ENCODE results near the gene PWWP2B. TPM values are rescaled to one million over a fixed set of nuclear protein-coding genes. Genes with fewer than 3 reads are reported as not detected.
"Not testable (repeated sequence)": the region's sequence is repeated elsewhere in the genome, so short reads cannot be mapped to it uniquely, and the experiment has no call there.

The PWWP2B gene
- total RNA-seq, 1 donor from 2014 or later = 9.4 TPM

DNA sequence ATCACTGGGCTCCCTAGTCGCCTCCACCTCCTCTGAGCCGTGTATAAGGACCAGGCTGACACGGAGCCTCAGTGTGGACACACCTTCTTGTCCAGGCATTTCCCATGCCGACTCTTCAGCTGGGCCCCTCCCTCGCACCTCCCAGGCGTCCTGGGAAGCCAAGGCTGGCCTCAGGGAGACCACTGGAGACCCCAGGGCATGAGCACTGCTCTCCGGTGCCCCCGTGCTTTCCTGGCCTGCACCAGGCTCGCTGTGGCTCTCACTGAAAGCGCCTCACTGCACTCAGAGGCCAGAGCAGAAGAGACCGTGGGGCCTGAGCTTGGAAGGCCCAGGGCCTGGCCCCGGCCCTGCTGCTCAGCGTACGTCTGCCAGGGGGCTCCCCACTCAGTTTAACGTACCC lies 33.6 kb upstream of the PWWP2B start:
- intact Hi-C loops (cut with micrococcal nuclease) = no loop called here

- intact Hi-C loops (cut with micrococcal nuclease) = no loop called here
Measured at GRCh38 chr10:132363921-132364593, 32.9 kb upstream of the PWWP2B start.

DNA sequence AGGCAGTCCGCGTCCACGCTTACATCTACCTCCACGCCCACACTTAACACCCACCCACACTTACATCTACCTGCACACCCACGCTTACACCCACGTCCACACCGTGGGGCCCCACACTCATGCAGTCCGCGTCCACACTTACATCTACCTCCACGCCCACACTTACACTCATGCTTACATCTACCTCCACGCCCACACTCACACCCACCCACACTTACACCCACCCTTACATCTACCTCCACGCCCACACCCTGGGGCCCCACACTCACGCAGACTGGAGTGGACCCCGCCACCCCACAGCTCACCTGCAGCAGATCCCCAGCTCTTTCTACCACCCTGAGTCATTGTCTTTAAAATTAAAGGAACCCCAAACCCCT lies 32.4 kb upstream of the PWWP2B start:
- intact Hi-C loops (cut with micrococcal nuclease) = no loop called here

DNA sequence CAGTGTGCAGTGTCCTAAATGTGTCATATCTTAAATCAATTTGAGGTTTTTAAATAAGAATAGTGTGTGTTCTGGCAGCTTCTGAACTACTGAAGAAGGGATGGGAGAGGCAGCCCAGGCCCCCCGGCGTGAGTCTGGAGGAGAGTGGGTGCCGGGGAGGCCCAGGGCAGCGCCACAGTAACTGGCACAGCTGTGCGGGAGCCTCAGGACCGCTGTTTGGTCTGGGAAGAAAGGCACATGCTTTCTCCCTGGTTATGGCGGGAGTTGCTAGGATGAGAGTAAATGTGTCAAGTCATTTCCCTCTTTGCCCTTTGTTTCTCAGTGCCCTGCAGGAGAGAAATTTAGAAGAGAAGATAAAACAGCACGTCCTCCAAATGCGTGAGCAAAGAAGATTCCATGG lies 31.9 kb upstream of the PWWP2B start:
- intact Hi-C loops (cut with micrococcal nuclease) = no loop called here

DNA sequence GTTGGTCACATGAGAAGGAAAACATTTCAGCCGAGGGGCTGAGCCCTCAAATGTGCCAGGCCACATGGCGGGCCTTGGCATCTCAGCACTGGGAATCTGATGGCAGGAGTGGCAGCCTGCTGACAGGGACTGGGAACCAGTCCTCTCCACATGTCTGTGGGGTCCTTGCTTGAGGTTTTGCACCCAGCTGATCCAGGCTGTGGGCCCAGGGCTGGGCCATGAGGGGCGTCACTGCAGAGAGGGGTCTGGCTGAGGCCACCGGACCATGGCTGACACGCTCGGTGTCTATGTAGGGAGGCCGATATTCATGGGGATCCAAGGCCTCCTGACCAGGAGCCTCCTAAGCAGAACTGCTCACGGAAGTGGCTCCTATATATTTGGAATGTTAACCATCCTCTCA lies 31.0 kb upstream of the PWWP2B start:
- intact Hi-C loops (cut with micrococcal nuclease) = no loop called here

- intact Hi-C loops (cut with micrococcal nuclease) = no loop called here
Measured at GRCh38 chr10:132366499-132366898, 30.5 kb upstream of the PWWP2B start.

DNA sequence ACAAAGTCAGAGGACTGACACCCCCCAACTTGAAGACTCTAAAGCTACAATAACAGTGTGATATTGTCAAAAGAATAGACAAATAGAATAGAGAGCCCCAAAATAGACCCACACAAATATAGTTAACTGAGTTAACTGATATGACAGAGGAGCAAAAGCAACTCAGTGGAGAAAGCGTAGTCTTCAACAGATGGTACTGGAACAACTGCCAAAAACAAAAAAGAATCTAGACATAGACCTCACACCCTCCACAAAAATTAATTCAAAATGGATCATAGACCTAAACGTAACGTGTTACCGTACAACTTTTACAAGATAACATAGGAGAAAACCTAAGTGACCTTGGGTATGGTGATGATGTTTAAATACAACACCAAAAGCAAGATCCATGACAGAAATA lies 28.6 kb upstream of the PWWP2B start:
- intact Hi-C loops (cut with micrococcal nuclease) = no loop called here

- intact Hi-C loops (cut with micrococcal nuclease) = no loop called here
Measured at GRCh38 chr10:132368881-132369635, 27.9 kb upstream of the PWWP2B start.

- intact Hi-C loops (cut with micrococcal nuclease) = no loop called here
Measured at GRCh38 chr10:132369636-132370185, 27.3 kb upstream of the PWWP2B start.

DNA sequence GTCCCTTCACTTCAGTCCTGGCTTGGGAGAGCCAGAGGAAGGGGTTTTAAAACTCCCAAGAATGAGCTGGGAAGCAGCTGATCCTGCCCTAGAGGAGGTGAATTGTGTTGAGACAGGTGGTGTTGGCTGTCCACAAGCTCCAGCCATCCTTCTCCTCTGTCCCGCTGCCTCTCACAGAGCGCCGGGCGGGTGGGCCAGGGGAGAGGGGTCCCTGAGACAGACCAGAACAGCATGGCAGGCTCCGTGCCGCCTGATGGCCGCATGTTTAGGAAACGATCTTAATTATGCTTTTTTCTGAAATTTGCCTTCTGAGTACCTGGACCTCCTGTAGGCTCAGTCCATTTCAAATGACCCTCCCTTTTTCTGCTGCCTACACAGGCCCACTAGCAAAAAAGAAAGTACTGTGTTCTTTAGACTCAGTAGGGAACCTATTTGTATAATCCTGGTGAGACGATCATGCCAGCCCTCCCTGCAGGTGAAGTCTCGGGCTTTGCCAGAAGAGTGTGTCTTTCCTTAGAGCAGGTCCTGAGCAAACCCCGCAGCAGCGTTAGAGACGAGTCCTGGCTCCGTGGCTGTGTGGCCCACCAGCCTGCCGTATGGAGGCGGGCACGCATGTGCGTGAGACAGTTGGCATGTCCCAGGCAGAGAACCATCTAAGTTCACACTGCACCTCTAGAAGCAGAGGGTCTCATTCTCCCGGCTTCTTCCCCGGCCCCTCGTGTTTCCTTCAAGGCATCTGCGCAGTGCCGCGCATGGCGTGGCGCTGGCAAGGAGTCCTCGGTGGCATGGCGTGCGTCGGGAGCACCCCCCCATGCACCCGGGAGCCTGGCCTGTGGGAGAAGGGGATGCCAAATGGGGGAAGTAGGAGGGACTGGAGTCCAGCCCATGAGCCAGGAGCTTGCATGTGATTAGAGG lies 26.3 kb upstream of the PWWP2B start:
- intact Hi-C loops (cut with micrococcal nuclease) = no loop called here

DNA sequence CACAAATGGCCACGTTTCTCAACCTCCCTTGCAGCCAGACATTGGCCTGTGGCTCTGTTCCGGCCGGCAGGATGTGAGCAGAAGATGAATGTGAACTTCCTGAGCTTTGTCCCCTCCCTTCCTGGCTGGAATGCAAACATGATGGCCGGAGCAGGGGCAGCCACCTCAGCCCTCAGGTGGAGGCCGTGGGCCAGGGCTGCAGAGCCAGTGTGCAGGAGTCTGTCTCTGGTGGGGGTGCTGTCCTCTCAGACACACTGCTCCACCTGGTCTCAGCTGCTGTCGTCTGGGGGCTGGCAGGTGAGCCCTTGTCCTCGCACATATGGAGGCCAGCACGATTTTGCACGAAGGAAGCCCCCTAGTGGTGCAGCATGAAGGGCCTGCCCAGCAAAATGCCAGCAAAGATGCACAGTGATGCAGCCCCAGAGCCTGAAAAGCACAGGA lies 25.3 kb upstream of the PWWP2B start:
- intact Hi-C loops (cut with micrococcal nuclease) = no loop called here

GRCh38 chr10:132372516-132373095 lies 24.4 kb upstream of the PWWP2B start:
- intact Hi-C loops (cut with micrococcal nuclease) = no loop called here

DNA sequence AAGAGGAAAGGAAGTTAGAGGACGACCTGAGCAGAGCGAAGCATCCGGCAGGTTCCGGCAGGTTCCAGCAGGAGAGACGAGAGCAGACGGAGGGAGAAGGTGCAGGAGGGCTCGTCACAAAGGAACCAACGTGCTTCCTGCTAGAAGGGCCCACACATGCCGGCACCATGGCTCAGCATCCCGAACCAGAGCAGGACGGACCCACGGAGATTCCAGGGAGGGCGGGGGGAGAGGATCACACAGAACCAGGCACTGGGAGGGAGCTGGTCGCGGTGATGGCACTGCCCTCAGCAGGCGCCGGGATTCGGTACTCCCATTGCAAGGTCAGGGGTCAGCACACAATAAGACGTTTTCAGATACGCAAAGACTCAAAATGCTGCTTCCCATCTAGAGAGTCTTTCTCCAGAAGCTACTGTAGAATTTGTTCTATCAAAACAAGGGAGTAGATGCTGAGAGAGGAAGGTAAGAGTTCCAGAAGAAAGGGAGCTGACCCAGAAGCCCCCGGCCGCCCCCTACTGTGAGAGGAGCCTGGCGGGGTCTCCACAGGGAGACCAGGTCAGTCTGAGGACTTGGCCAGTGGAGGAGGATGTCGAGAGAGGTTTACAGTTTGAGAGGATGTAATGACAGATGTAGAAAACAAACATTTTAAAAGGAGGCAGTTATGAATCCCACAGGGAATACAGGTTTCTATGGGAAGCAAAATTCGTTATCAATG lies 23.6 kb upstream of the PWWP2B start:
- intact Hi-C loops (cut with micrococcal nuclease) = no loop called here

GRCh38 chr10:132374176-132374575 lies 22.8 kb upstream of the PWWP2B start:
- intact Hi-C loops (cut with micrococcal nuclease) = no loop called here

DNA sequence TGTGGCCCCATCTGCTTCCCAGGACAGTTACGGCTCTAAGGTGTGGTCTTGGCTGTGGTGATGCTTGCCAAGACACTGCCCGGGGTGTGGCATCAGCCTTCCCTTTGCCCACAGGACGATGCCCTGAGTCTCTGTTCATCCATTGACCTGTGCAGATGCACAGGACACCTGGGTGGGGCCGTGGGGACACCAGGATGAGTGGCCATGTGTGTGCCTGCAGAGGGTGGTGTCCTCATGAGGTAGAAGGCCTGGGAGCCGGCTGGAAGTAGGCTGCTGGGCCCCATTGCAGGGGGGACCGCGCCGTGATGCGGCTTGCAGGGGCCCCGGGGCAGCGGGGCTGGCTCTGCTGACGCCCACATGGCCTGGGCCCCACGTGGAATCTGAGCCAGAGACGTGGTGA lies 22.4 kb upstream of the PWWP2B start:
- intact Hi-C loops (cut with micrococcal nuclease) = no loop called here

GRCh38 chr10:132375116-132375794 lies 21.7 kb upstream of the PWWP2B start:
- intact Hi-C loops (cut with micrococcal nuclease) = no loop called here

DNA sequence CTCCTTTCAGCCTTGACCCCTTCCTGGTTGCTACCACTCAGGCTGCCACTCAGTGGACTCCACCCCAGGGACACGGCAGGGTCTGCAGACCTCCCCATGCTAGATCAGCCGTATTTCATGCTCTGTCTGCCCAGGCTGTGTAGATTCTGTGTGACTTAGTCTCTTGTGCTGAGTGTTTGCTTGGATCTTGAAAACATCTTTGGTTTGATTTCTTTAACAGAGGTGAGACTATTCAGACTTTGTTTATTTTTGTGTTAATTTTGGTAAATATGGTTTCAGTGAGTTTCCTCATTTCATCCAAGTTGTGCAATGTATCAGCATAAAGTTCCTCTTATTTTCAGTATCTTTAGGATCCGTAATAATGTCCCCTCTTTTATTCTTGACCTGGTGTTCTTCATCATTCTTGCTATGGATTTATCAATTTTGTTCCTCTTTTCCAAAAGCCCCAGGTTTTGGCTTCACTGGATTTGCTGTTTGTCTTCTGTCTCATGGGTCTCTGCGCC lies 21.2 kb upstream of the PWWP2B start:
- intact Hi-C loops (cut with micrococcal nuclease) = no loop called here

- intact Hi-C loops (cut with micrococcal nuclease) = no loop called here
Measured at GRCh38 chr10:132376394-132376851, 20.6 kb upstream of the PWWP2B start.

- intact Hi-C loops (cut with micrococcal nuclease) = no loop called here
Measured at GRCh38 chr10:132377326-132377725, 19.7 kb upstream of the PWWP2B start.

DNA sequence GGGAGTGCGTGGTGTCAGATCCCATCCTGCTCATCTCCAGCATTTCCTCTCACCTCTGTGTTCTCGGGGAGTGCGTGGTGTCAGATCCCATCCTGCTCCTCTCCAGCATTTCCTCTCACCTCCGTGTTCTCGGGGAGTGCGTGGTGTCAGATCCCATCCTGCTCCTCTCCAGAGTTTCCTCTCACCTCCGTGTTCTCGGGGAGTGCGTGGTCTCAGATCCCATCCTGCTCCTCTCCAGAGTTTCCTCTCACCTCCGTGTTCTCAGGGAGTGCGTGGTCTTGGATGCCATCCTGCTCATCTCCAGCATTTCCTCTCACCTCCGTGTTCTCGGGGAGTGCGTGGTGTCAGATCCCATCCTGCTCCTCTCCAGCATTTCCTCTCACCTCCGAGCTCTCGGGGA lies 18.0 kb upstream of the PWWP2B start:
- intact Hi-C loops (cut with micrococcal nuclease) = not testable (repeated sequence)
